H9 (cell line): ENCODE measurements around the gene UTS2R. TPM values are rescaled to one million over a fixed set of nuclear protein-coding genes. Genes with fewer than 3 reads are reported as not detected.

Experiments used
- DNase-seq: peaks from one replicate; pipeline ENCODE4 v3.0.0-alpha.2; 2017
- H2AFZ ChIP-seq: one replicate; pipeline ENCODE4 v1.6.1; 2013; ENCODE audit warnings: mild to moderate bottlenecking, low read length, control low read depth, moderate library complexity
- H2AK5ac ChIP-seq: 2 replicates; pipeline ENCODE4 v1.6.1; 2013; ENCODE audit warnings: low read length, control low read depth, mixed read lengths; ENCODE audit not compliant: insufficient read length
- H2BK120ac ChIP-seq: one replicate; pipeline ENCODE4 v1.6.1; 2013; ENCODE audit warnings: low read depth, mild to moderate bottlenecking, low read length, control low read depth, inconsistent platforms; ENCODE audit not compliant: poor library complexity, severe bottlenecking
- H2BK12ac ChIP-seq: 2 replicates; pipeline ENCODE4 v1.6.1; 2013; ENCODE audit warnings: low read length, control low read depth, mixed read lengths, low read depth; ENCODE audit not compliant: insufficient read length
- H2BK15ac ChIP-seq: 2 replicates; pipeline ENCODE4 v1.6.1; 2013; ENCODE audit warnings: low read depth, low read length, control low read depth
- H2BK20ac ChIP-seq: one replicate; pipeline ENCODE4 v1.6.1; 2013; ENCODE audit warnings: low read depth, mild to moderate bottlenecking, low read length, control low read depth, inconsistent platforms; ENCODE audit not compliant: poor library complexity, severe bottlenecking
- H2BK5ac ChIP-seq: 2 replicates; pipeline ENCODE4 v1.6.1; 2013; ENCODE audit warnings: low read length, control low read depth, mixed read lengths; ENCODE audit not compliant: insufficient read length
- H3K14ac ChIP-seq: 2 replicates; pipeline ENCODE4 v1.6.1; 2013; ENCODE audit warnings: low read length, control low read depth; ENCODE audit not compliant: insufficient read depth
- H3K18ac ChIP-seq: 2 replicates; pipeline ENCODE4 v1.6.1; 2013; ENCODE audit warnings: low read depth, mild to moderate bottlenecking, mixed read lengths, low read length, control low read depth; ENCODE audit not compliant: insufficient read length
- H3K23ac ChIP-seq: 2 replicates; pipeline ENCODE4 v1.6.1; 2013; ENCODE audit warnings: low read length, control low read depth, mixed read lengths, low read depth; ENCODE audit not compliant: insufficient read length
- H3K23me2 ChIP-seq: 2 replicates; pipeline ENCODE4 v1.6.1; 2013; ENCODE audit warnings: low read depth, mild to moderate bottlenecking, mixed read lengths, low read length, control low read depth; ENCODE audit not compliant: insufficient read length, poor library complexity, severe bottlenecking
- H3K27ac ChIP-seq: 2 replicates; pipeline ENCODE4 v1.5.1; 2013; ENCODE audit warnings: low read length, control low read depth, mixed read lengths, low read depth; ENCODE audit not compliant: insufficient read length
- H3K27me3 ChIP-seq: 2 replicates; pipeline ENCODE4 v1.6.1; 2013; ENCODE audit warnings: low read length, control low read depth, inconsistent platforms; ENCODE audit not compliant: insufficient read depth
- H3K4ac ChIP-seq: 2 replicates; pipeline ENCODE4 v1.6.1; 2013; ENCODE audit warnings: low read depth, mild to moderate bottlenecking, control low read depth, inconsistent platforms, low read length, moderate library complexity
- H3K4me1 ChIP-seq: 2 replicates; pipeline ENCODE4 v1.6.1; 2013; ENCODE audit warnings: low read length, control low read depth, inconsistent platforms; ENCODE audit not compliant: insufficient read depth
- H3K4me2 ChIP-seq: 2 replicates; pipeline ENCODE4 v1.6.1; 2013; ENCODE audit warnings: low read length, control low read depth, mixed read lengths; ENCODE audit not compliant: insufficient read length, insufficient read depth
- H3K56ac ChIP-seq: 2 replicates; pipeline ENCODE4 v1.6.1; 2013; ENCODE audit warnings: low read depth, mild to moderate bottlenecking, mixed read lengths, low read length, control low read depth; ENCODE audit not compliant: insufficient read length
- H3K79me1 ChIP-seq: 2 replicates; pipeline ENCODE4 v1.6.1; 2013; ENCODE audit warnings: low read depth, mild to moderate bottlenecking, moderate library complexity, low read length, control low read depth, inconsistent platforms; ENCODE audit not compliant: insufficient read depth, poor library complexity, severe bottlenecking
- H3K79me2 ChIP-seq: 2 replicates; pipeline ENCODE4 v1.6.1; 2013; ENCODE audit warnings: low read length, control low read depth, inconsistent platforms; ENCODE audit not compliant: insufficient read depth
- H3K9ac ChIP-seq: 2 replicates; pipeline ENCODE4 v1.6.1; 2013; ENCODE audit warnings: low read length, control low read depth, mixed read lengths; ENCODE audit not compliant: insufficient read length; ENCODE audit errors: extremely low read depth
- H3K9me3 ChIP-seq: one replicate; pipeline ENCODE4 v1.6.1; 2013; ENCODE audit warnings: low read depth, low read length, inconsistent platforms; ENCODE audit not compliant: control insufficient read depth
- H3T11ph ChIP-seq: one replicate; pipeline ENCODE4 v1.6.1; 2013; ENCODE audit warnings: mild to moderate bottlenecking, low read length, control low read depth, inconsistent platforms
- H4K20me1 ChIP-seq: one replicate; pipeline ENCODE4 v1.6.1; 2013; ENCODE audit not compliant: control insufficient read depth, insufficient read length, insufficient read depth
- H4K5ac ChIP-seq: 2 replicates; pipeline ENCODE4 v1.6.1; 2013; ENCODE audit warnings: low read depth, mild to moderate bottlenecking, mixed read lengths, low read length, control low read depth; ENCODE audit not compliant: insufficient read length
- H4K8ac ChIP-seq: replicated peaks from 2 replicates; pipeline ENCODE4 v1.6.1; 2013; ENCODE audit warnings: low read length, control low read depth, mixed read lengths, low read depth; ENCODE audit not compliant: insufficient read length
- H4K91ac ChIP-seq: 2 replicates; pipeline ENCODE4 v1.6.1; 2013; ENCODE audit warnings: low read depth, mild to moderate bottlenecking, moderate library complexity, mixed read lengths, low read length, control low read depth; ENCODE audit not compliant: insufficient read length
- H3K27ac Mint-ChIP-seq, 3 experiments: 2 replicates in 2 of 3; 3 replicates in 1 of 3; pipeline ENCODE4 v1.8.0; 2020 to 2021; ENCODE audit warnings: mixed read lengths in 3 of 3, mild to moderate bottlenecking in 1 of 3, moderate library complexity in 1 of 3
- H3K27me3 Mint-ChIP-seq: 2 replicates; pipeline ENCODE4 v1.8.0; 2021; ENCODE audit warnings: low read depth, mild to moderate bottlenecking, moderate library complexity, mixed read lengths
- H3K36me3 Mint-ChIP-seq, 3 experiments: 2 replicates in 2 of 3; 3 replicates in 1 of 3; pipeline ENCODE4 v1.8.0; 2020 to 2021; ENCODE audit warnings: low read depth in 3 of 3, mixed read lengths in 3 of 3; ENCODE audit not compliant: insufficient read depth in 1 of 3
- H3K4me1 Mint-ChIP-seq, 2 experiments: 2 replicates each; pipeline ENCODE4 v1.8.0; 2020; ENCODE audit warnings: mixed read lengths in 2 of 2
- H3K4me3 Mint-ChIP-seq, 2 experiments: 2 replicates in 1 of 2; 3 replicates in 1 of 2; pipeline ENCODE4 v1.8.0; 2020 to 2021; ENCODE audit warnings: mild to moderate bottlenecking in 2 of 2, mixed read lengths in 2 of 2, moderate library complexity in 1 of 2
- H3K9me3 Mint-ChIP-seq, 2 experiments: 2 replicates in 1 of 2; 3 replicates in 1 of 2; pipeline ENCODE4 v1.8.0; 2020; ENCODE audit warnings: mild to moderate bottlenecking in 2 of 2, mixed read lengths in 2 of 2, moderate library complexity in 1 of 2
- WGBS: extraction: QIAGEN DNeasy Blood & Tissue Kit; methylation state at CpG from one replicate; pipeline ENCODE4 v1.1.7; 2013; ENCODE audit warnings: missing lambda C conversion rate, low lambda C conversion rate, mixed read lengths; ENCODE audit not compliant: insufficient read length; ENCODE audit errors: extremely low coverage; 5-methylcytosine and 5-hydroxymethylcytosine counted together
- total RNA-seq: library from RNA; stranded (reverse); gene quantifications from 2 replicates; pipeline ENCODE4 v1.2.1, GENCODE V29; 2021
- TF ChIP-seq, protein P1 (sequence below): fragments of 200-600 bp; sonication (generic); conservative IDR thresholded peaks from 3 replicates; pipeline ENCODE4 v1.8.0; 2021; ENCODE audit warnings: antibody characterized with exemption, mild to moderate bottlenecking

UTS2R gene
- total RNA-seq, 1 experiment from 2014 or later = 0.94 TPM

DNA sequence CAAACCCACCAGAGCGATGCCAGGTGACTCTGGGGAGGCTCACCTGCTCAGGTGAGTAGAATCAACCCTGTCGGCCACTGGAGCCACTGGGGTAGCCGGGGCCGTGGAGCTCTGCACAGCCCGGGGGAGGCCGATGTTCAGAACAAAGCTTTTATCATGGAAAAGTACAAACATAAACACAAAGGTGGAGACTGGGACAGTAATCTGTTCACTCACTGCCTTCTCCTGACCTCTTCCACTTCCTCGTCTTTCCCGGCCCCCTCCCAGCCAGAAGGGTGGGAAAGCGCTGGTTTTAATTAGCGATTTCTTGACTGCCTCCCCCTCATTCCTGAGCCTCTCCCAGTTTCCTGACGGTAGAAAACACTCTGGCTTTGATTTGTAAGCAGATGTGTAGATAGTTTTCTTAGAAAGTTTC, 22.3 kb upstream of the UTS2R start:
- H3K4me3 Mint-ChIP-seq = no peak overlapping the region
- no CpG with 5 or more reads among the region's 11 CpGs for WGBS
- H3T11ph ChIP-seq = no peak overlapping the region

More for the DNA sequence above, 22.3 kb upstream of the UTS2R start:
- no peak overlapping the region for H3K23ac ChIP-seq
- H3K9me3 Mint-ChIP-seq = no peaks in the 10 kb centered on the region
- H2BK12ac ChIP-seq = no peak overlapping the region
- H2BK20ac ChIP-seq = no peak overlapping the region
- no peaks in the 10 kb centered on the region for H3K27me3 ChIP-seq
- no peak overlapping the region for H2AK5ac ChIP-seq
- no peaks in the 10 kb centered on the region for H3K4me1 ChIP-seq
- no peak overlapping the region for H3K4me2 ChIP-seq
- no peaks in the 10 kb centered on the region for H3K36me3 Mint-ChIP-seq
- no peak overlapping the region for H3K4ac ChIP-seq
- H3K79me2 ChIP-seq = no peaks in the 10 kb centered on the region
- peaks cover 4 to 10% of the 10 kb centered on the region in 2 experiments; a peak in 3 of 4 replicates for H3K4me1 Mint-ChIP-seq
- H2BK5ac ChIP-seq = no peak overlapping the region
- H4K8ac ChIP-seq = no peak overlapping the region
- TF ChIP-seq, protein P1, sequence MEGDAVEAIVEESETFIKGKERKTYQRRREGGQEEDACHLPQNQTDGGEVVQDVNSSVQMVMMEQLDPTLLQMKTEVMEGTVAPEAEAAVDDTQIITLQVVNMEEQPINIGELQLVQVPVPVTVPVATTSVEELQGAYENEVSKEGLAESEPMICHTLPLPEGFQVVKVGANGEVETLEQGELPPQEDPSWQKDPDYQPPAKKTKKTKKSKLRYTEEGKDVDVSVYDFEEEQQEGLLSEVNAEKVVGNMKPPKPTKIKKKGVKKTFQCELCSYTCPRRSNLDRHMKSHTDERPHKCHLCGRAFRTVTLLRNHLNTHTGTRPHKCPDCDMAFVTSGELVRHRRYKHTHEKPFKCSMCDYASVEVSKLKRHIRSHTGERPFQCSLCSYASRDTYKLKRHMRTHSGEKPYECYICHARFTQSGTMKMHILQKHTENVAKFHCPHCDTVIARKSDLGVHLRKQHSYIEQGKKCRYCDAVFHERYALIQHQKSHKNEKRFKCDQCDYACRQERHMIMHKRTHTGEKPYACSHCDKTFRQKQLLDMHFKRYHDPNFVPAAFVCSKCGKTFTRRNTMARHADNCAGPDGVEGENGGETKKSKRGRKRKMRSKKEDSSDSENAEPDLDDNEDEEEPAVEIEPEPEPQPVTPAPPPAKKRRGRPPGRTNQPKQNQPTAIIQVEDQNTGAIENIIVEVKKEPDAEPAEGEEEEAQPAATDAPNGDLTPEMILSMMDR = no peak
- no peak overlapping the region for H2BK15ac ChIP-seq
- H3K27ac ChIP-seq = no peak overlapping the region
- no peak for DNase-seq
- no peaks in the 10 kb centered on the region for H4K20me1 ChIP-seq
- no peak overlapping the region for H3K27ac Mint-ChIP-seq
- no peak overlapping the region for H2BK120ac ChIP-seq
- no peaks in the 10 kb centered on the region for H3K79me1 ChIP-seq
- no peak overlapping the region for H4K91ac ChIP-seq
- no peaks in the 10 kb centered on the region for H3K9me3 ChIP-seq
- no peak overlapping the region for H4K5ac ChIP-seq
- H2AFZ ChIP-seq = no peak overlapping the region
- H3K27me3 Mint-ChIP-seq = peaks cover 11% of the 10 kb centered on the region
- no peak overlapping the region for H3K56ac ChIP-seq
- H3K14ac ChIP-seq = no peak overlapping the region
- no peaks in the 10 kb centered on the region for H3K23me2 ChIP-seq
- H3K9ac ChIP-seq = no peak overlapping the region
- H3K18ac ChIP-seq = no peak overlapping the region
